ENCODE results near the gene TXN. TPM values are rescaled to one million over a fixed set of nuclear protein-coding genes. Genes with fewer than 3 reads are reported as not detected.

TXN gene
- total and polyA plus RNA-seq, 2 of the 8 experiments (the other 6 are each of a cell fraction or from before 2014, with no cell fraction given), result 297 to 419 TPM

DNA sequence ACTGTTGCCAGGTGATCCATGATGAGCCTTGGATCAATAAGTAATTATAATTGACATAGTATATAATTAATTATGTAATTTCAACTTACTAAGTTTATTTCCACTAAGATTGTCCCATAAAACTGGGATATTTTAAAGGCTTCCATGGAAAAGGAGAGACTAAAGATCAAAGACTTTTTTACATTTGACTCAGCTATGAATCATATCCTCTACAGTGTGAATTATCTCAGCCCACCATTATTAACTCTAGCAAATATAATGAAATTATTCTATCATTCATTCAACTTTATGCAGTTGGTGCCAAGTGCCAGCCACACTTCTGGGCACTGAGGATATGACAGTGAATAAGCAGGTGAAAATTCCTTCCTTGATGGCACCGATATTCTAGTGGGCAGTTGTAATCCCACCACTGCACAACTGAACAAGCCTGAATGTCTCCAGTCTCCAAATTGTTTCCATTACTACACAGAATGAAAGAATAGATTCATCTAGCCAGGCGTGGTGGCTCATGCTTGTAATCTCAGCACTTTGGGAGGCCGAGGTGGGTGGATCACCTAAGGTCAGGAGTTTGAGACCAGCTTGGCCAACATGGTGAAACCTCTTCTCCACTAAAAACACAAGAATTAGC lies 21.9 kb upstream of the TXN start (continued):
- TF ChIP-seq EGR1 (IDR thresholded peaks at IDR 0.05; ENCODE audit: borderline replicate concordance, low read depth, low read length) (no peak), SIRT6 (IDR thresholded peaks at IDR 0.05; ENCODE audit: low read length) (no peak), CHD1 (IDR thresholded peaks at IDR 0.05; ENCODE audit: low read depth, low read length) (no peak), MAFK (IDR thresholded peaks at IDR 0.05; ENCODE audit: low read depth, low read length) (no peak)

Data from H1 (cell line).